Inferior parietal cortex (tissue), 1 donor: Measurements from ENCODE around the gene CACNA2D4.
"Not testable (repeated sequence)": the region's sequence is repeated elsewhere in the genome, so short reads cannot be mapped to it uniquely, and the experiment has no call there.

Experiments
- DNase-seq: peaks from one replicate; pipeline ENCODE4 v3.0.0-alpha.2; 2016; ENCODE audit errors: extremely low spot score

CACNA2D4 gene, protein sequence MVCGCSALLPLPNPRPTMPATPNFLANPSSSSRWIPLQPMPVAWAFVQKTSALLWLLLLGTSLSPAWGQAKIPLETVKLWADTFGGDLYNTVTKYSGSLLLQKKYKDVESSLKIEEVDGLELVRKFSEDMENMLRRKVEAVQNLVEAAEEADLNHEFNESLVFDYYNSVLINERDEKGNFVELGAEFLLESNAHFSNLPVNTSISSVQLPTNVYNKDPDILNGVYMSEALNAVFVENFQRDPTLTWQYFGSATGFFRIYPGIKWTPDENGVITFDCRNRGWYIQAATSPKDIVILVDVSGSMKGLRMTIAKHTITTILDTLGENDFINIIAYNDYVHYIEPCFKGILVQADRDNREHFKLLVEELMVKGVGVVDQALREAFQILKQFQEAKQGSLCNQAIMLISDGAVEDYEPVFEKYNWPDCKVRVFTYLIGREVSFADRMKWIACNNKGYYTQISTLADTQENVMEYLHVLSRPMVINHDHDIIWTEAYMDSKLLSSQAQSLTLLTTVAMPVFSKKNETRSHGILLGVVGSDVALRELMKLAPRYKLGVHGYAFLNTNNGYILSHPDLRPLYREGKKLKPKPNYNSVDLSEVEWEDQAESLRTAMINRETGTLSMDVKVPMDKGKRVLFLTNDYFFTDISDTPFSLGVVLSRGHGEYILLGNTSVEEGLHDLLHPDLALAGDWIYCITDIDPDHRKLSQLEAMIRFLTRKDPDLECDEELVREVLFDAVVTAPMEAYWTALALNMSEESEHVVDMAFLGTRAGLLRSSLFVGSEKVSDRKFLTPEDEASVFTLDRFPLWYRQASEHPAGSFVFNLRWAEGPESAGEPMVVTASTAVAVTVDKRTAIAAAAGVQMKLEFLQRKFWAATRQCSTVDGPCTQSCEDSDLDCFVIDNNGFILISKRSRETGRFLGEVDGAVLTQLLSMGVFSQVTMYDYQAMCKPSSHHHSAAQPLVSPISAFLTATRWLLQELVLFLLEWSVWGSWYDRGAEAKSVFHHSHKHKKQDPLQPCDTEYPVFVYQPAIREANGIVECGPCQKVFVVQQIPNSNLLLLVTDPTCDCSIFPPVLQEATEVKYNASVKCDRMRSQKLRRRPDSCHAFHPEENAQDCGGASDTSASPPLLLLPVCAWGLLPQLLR

DNA sequence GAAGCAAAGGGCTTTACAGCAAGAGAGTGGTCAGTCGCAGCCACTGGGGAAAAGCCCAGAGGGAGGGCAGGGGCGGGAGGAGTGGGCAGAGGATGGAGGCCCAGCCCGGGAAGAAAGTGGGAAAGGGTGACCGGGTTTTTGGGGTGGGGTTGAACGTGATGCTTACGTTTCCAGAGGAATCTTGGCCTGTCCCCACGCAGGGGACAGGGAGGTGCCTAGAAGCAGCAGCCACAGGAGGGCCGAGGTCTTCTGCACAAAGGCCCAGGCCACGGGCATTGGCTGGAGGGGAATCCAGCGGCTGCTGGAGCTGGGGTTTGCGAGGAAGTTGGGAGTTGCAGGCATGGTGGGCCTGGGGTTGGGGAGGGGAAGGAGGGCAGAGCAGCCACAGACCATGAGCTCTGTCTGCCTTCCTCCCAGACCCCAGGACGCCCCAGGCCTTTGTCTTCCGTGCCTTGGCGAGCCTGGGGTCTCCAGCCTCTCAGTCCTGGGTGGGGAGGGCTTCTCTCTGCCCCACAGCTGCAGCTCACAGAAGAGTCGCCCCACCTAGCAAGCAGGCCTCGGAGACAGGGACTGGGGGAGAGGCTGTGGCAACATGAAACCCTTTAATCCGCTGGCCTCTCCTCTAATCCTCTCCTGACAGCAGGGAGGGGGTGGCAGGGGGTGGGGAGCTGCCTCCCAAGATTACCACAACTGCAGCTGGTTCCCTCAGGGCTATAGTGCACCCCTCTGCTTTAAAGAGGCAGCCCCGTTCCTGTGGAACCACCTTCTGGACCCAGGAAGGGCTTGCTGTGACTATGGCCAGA lies at the start of gene CACNA2D4:
Gene CACNA2D4, minus strand, starts transcription at position 572 of the 803 bp plus-strand sequence. Its CDS starts 179 bp downstream, at position 393.
- DNase-seq: no peak

DNA sequence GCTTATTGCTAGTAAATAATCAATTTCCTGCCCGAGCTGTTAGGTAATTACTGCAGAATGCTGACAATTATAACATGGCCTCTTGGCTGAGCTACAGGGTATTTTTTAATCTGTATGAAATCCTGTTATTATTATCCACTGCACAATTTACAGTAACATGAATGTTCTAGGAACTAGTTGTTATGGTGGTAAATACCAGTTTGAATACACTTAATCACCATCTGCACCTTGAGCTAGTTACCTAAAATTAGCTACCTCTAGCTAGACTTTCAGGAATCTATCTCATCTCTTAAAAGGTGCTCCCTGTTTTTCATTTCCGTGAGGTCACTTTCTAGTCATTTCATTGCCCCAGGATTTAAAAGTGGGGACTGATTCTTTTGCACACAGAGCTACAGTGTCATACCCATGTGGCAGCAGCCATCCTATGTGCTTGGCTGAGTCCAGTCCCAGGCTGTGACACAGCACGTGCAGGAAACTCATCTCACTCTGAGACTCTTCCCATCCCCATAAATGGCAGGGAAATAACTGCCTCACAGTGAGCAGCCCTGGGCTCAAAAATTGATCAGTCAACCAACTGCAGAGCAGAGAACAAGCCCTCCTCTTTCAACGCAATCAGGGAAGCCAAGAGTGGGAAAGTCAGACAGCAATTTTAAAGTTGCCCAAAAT lies 48.2 kb upstream of the CACNA2D4 start:
- no peak for DNase-seq

DNA sequence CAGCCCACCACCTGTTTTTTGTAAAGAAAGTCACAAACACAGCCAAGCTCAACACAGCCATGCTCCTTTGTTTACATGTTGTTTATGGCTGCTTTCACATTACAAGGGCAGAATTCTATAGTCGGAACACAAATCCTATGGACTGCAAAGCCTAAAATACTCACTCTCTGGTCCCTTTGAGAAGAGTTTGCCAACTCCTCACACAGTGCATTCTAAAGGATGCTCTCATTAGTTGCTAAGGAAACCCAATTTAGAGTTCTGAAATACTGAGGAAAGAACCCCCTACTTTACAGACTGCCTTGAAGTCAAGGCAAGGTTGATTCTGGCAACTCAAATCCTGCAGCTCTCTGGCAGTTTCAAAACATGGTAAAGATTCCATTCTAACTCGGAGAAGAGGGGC lies 47.5 kb upstream of the CACNA2D4 start:
- no peak for DNase-seq

DNA sequence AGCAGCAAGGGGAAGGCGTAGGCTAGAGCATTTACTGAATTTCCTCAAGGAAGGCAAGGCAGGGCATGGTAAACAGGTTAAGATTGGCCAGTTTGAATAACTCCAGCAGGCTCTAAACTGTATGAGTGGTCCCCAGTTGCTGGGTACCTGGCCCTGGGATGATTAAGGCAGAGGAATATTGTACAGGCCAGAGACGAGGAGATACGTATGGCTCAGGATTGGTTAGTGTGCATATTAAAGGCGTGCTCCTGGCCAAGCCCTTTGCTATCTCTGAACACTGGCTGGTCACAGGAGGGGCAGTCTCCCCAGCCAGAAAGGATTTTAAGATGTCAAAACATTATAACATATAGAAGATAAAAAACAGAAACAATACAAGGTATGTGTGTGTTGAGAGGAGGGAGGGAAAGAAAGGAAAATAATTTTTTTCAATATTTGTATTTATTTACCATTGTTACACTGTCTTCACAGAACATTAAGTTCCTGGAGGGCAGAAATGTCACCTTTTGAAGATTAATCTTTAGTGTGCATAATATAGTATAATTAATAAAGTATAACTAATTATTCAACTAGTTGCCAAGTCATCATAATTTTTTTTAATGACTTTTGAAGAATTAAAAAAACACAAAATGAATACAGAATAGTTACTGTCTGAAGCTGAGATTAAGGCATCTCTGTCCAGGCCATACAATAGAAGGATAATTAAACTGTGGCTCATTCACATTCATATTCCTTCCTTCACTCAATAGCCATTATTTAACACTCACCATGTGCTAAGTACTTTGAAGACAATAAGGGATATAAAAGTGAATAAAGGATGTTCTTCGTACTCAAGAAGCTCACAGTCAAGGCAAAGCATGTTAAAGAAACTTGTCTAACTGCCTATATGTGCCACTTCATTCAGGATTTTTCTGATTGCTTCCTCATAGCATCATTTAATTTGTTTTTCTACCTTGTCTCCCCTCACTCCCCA lies 43.9 kb upstream of the CACNA2D4 start:
- DNase-seq: no peak

DNA sequence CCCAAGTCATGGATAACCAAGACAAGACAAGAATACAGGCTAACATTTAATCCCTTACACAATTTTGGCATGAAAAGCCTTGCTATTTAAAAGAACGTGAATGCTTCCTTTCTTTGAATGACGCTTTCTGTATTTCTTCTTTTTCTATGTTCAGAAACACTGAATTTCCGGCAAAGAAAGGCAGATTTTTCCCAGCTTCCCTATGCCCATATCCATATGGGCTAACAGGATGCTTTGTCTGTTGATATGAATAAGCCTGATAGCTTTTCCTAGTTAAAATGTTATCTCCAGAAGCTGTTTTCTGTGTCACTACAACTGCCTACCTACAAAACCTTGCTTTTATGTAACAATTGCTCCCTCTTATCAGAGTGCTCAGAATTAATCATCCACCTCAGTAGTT lies 38.3 kb upstream of the CACNA2D4 start:
- DNase-seq: no peak

DNA sequence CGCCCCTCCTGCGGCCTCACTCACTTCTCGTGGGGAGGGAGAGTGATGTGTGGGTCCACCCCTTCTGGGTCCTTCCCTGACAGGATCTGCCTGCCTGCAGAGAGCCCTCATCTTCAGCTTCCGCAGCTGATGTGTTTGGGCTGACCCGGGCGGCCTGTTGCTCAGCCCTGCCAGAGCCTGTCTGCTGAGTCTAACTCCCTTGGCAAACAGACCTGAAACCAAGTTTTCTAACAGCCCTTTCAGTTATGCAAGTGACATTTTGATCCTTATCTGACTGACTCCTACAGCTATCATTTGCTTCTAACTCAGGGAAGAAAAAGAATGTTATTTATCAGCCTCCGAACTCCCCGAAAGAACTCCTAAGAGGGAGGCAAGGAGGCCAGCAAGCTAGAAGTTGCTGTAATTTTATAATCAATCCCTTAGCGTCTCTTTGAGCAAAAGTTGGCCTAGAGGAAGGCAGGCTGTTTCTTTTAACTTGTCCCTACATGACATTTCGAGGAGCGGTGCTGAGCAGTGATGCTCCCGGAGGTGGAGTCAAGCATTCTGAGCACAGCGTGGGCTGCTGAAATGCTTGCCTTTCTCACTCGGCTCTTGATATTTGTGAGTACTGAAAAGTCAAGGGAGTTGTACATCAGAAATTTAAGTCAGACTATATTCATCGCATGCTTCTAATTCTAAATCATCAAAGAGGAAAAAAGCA lies 31.5 kb upstream of the CACNA2D4 start:
- no peak for DNase-seq

DNA sequence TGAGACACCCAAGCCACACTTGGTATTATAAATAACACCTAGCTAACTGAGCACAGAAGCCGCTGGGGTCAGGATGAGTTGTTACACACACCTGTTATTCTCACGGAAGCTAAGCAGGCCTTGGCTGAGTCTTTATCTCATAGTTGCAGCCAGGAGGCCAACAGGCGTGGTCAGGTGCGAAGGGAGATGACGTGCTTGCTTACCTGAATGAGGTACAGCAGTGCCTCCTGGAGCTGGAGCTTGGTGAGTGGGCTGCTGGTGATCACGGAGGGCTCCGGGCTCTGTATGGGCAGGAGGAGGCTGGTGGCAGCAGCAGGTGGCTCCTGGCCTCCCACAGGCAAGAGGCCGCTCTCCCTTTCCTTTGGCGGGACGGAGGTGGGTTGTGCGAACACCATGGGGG lies 30.4 kb upstream of the CACNA2D4 start:
- no peak for DNase-seq

DNA sequence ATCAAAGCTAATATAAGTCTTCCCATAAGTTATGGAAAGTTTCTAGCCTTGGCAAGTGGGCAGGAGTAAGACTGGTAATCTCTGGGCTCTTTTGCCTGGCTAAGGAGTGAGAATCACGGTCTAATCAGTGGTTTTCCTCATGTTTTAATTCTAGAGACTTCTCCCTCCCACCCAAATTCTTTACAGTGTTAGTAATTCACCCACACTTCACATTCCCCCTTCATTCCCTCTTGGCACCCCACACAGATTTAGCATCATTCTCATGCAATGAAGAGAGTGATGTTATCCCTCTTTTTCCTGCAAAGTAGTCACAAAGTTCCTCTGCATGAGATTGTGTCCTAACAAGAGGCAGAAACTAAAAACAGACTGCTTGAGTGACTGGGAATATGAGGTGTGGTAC lies 28.6 kb upstream of the CACNA2D4 start:
- no peak for DNase-seq

DNA sequence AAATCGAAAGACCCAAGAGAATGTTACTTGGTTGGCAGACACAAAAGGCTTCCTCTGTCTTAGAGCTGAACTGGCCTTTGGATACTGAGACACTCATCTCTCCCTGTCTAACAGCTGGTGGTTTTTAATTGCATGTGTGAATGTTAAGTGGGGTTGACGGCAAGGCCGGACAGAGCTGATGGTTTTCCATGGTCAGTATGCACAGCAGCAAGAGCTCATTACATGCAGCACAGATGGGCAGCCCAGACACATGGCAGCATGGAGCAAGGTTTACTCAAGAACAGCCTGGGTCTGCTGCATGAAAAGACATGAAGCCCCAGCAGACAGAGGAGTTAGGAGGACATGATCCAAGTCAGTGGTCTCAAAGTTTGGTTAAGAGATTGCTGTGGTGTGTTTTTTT lies 27.8 kb upstream of the CACNA2D4 start:
- no peak for DNase-seq

DNA sequence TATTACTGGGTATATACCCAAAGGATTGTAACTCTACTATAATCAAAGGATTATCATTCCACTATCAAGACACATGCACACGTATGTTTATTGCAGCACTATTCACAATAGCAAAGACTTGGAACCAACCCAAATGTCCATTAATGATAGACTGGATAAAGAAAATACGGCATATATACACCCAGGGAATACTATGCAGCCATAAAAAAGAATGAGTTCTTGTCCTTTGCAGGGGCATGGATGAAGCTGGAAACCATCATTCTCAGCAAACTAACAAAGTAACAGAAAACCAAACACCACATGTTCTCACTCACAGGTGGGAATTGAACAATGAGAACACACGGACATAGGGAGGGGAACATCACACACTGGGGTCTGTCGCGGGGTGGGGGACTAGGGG lies 27.1 kb upstream of the CACNA2D4 start:
- not testable (repeated sequence) for DNase-seq

DNA sequence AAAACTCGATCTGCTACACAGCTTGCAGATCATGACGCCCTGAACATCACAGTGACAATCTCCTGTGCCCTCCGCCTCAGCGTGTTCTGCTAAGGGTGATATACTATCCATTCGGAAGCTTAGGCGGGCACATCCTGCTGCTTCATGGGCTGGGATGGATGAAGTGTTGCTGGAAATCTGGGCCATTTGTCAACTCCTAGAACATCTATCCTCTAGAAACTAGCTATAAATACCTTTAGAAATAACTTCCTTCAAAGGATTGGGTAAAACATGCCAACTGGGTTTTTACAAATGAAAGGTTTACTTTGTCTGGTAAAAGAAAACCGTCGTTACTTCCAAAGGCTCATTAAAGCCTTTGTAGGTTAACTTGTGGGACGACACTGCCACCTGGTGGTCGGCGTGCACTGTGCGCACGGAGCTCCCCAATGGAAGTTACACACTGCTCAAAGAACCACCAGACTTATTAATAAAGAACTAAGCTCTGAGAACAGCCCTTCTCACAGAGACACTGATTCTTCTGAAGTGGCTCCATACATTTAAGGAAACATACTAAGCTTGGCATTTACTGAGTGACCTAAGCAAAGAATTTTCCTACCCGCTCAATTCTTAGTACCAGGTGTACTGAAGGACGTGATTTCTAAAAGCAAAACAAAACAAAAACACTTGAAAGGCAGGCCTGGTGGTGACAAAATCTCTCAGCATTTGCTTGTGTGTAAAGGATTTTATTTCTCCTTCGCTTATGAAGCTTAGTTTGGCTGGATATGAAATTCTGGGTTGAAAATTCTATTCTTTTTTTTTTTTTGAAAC lies 21.6 kb upstream of the CACNA2D4 start:
- DNase-seq: peak; percentile 95

DNA sequence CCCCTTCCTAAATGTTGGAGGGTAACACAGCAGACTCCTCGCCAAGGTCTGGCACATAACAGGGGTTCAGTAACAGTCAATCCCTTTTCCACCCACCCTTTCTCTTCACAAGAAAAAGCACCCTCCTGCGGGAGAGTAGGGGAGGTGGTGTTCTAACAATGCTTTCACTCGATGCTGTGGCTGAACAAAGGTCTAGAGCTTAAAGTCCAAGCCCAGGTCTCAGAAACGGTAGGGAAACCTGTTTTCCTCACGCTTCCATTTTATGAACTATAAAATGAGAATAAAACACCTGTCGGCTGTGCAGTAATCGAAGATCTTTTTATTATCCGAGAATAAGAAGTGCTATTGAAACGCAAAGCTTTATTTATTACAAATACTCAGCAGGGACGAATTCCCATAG lies 20.9 kb upstream of the CACNA2D4 start:
- no peak for DNase-seq

DNA sequence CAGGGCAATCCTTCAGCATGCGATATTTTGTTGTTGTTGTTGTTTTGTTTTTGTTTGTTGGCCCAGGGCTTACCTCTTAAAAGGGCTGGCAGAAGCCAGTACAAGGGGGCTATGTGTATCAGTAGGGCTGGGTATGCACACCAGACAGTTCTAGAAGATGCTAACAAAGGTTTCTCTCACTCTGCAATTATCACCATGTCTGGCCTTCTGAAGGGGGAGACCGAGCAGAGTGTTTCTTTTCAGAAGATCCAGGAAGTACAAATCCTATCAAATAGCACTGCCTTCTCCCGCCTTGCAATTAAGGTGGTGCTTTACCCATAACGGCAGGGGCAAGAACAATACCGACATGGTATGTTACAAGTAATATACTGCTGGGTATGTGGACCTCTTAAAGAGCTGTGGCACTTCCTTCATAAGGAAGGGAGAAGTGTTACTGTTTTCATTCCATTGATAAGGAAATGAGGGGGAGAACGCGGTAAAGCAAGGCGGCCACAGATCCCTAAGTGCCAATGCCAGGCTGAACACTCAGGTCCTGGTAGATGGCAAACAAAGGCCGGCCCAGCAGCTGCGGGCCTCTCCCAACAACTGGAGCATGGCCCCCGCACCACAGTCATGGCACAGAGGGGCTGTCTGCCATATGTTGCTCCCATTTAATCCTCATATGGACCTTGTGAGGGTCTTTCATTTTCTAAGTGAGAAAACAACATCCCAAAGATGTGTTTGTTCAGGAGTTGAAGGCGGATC lies 19.2 kb upstream of the CACNA2D4 start:
- no peak for DNase-seq

DNA sequence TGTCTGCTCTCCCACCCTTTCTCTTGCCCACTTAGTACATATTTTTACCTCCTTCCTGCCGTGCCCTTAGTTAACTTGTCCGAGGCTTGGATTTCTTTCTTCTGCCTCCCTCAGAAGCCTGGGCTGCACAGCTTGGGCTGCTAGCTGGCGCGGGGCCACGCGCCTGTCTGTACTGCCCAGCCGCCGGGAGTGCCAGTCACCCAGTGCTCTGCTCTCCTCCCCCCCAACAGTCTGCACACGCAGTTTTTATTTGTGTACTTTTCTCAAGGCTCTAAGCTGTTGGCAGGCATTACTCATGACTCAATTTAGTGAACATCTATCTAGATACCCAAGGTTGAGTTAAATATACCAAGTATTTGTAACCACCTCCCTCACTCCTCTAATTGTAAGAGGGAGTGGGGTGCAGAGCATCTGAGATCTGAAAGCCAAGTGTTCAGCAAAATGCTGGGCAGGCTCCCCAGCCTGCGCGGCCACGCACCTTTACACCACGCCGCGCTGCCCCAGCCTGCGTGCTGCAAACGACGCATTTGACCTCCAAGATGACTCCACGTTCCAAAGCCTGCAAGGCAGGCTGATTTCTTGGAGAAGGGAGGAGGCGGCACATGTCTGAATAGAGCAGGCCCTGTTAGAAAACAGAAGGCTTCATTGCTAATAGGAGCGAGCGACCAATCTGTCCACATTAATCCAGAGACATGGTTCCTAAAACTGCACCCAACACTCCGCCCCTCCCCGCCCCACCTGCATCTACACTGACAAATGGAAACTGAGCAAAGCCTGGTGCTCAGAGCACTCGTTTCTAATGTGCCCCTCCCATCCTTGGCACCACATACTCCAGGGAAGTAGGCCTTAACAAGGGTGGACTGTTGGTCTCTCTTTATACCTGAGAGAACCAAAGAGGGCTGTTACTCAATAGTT lies 18.2 kb upstream of the CACNA2D4 start:
- peak; percentile 80 for DNase-seq

DNA sequence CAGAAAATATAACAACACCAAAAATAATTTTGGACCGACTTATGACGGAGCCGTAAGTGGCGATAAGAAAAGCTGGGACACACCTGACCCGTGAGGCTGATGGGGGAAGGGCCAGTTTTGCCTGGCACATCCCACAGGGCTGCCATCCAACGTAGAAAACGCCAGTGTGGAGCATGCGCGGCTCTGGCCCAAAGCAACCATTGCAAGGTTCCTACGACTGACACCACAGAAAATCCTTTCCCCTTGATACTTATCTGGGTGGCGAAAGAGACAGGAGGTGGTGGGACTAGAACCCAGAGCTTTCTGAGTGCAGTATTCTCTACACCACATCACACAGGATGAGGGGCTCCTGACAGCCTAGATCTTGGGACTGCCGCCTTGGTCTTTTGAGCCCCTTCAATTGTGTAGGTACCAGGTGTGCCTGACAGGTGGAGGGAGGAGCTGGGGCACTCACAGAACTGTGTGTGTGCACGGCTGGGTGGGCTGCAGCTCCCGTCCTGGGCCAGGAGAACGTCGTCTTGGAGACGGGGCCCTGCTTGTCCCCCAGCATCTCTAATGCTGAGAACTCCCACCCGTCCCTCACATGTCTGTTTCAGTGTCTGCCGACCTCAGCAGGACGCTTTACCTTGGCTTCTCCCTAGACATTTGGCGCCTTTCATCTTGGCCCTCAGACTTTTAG lies 17.4 kb upstream of the CACNA2D4 start:
- peak; percentile 58 for DNase-seq

DNA sequence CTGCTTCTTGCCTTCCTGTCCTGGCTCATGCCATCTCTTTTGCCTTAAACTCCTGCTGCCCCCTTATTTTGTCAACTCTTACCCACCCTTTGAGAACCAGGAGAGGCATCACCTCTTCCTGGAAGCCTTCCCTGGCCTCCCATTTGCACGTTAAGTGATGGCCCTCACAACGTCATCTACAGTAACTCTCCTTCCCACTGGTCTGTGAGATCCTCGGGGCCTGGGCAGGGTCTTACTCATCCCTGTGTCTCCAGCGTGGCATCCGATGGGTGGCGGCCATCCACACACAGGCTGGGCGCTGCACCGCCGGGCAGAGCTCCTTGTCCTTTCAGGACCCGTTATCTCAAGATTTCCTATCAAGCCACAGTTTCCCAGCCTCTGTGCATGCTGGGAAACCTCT lies 16.8 kb upstream of the CACNA2D4 start:
- no peak for DNase-seq
